DMS53 treated with DMSO at 0.1 percent for 48 hours (cell line): Measurements from ENCODE around the gene HOMER1.
"Not testable (repeated sequence)": the region's sequence is repeated elsewhere in the genome, so short reads cannot be mapped to it uniquely, and the experiment has no call there.

Experiments
- DNase-seq: peaks from one replicate; lab custom pipeline; 2025; ENCODE audit not compliant: unreplicated experiment; lab: John Stamatoyannopoulos, UW

The HOMER1 gene

GRCh38 chr5:79517601-79518000 lies 3.7 kb upstream of the HOMER1 start:
- no peak for DNase-seq

GRCh38 chr5:79516986-79517385 lies 3.1 kb upstream of the HOMER1 start:
- no peak for DNase-seq

- DNase-seq, result not testable (repeated sequence)
These were observed 2.4 kb upstream of the HOMER1 start for GRCh38 chr5:79516331-79516730.

- DNase-seq, result peak; percentile 90
These were observed 614 bp upstream of the HOMER1 start for GRCh38 chr5:79514391-79515105.

GRCh38 chr5:79513308-79513703 lies 628 bp downstream of the HOMER1 start:
- DNase-seq, result peak; percentile 31

GRCh38 chr5:79512471-79513307 lies 1.2 kb downstream of the HOMER1 start:
- no peak for DNase-seq

- no peak for DNase-seq
These were observed 1.9 kb downstream of the HOMER1 start for GRCh38 chr5:79512049-79512448.

GRCh38 chr5:79510638-79511037 lies 3.3 kb downstream of the HOMER1 start:
- DNase-seq, result no peak

- DNase-seq, result no peak
These were observed 4.6 kb downstream of the HOMER1 start for GRCh38 chr5:79509244-79509885.

GRCh38 chr5:79508794-79509193 lies 5.1 kb downstream of the HOMER1 start:
- DNase-seq, result no peak

GRCh38 chr5:79508354-79508753 lies 5.6 kb downstream of the HOMER1 start:
- no peak for DNase-seq

GRCh38 chr5:79507251-79508205 lies 6.4 kb downstream of the HOMER1 start:
- DNase-seq, result no peak

- no peak for DNase-seq
These were observed 8.8 kb downstream of the HOMER1 start for GRCh38 chr5:79505138-79505537.

- DNase-seq, result no peak
These were observed 10.0 kb downstream of the HOMER1 start for GRCh38 chr5:79503794-79504495.

- DNase-seq, result no peak
These were observed 14.2 kb downstream of the HOMER1 start for GRCh38 chr5:79499640-79500273.

GRCh38 chr5:79495311-79495710 lies 18.6 kb downstream of the HOMER1 start:
- peak; percentile 92 for DNase-seq

- DNase-seq, result no peak
These were observed 20.2 kb downstream of the HOMER1 start for GRCh38 chr5:79493596-79494345.

GRCh38 chr5:79491690-79492317 lies 22.1 kb downstream of the HOMER1 start:
- DNase-seq, result no peak
